NCI-H510A treated with DMSO at 0.1 percent for 48 hours (cell line): ENCODE data around the gene SEBOX.
A peak's percentile ranks its signal among the peaks of the same experiment; 100 is the strongest.

ENCODE experiments used
- DNase-seq: peaks from one replicate; lab custom pipeline; 2025; lab: John Stamatoyannopoulos, UW

SEBOX gene

DNA sequence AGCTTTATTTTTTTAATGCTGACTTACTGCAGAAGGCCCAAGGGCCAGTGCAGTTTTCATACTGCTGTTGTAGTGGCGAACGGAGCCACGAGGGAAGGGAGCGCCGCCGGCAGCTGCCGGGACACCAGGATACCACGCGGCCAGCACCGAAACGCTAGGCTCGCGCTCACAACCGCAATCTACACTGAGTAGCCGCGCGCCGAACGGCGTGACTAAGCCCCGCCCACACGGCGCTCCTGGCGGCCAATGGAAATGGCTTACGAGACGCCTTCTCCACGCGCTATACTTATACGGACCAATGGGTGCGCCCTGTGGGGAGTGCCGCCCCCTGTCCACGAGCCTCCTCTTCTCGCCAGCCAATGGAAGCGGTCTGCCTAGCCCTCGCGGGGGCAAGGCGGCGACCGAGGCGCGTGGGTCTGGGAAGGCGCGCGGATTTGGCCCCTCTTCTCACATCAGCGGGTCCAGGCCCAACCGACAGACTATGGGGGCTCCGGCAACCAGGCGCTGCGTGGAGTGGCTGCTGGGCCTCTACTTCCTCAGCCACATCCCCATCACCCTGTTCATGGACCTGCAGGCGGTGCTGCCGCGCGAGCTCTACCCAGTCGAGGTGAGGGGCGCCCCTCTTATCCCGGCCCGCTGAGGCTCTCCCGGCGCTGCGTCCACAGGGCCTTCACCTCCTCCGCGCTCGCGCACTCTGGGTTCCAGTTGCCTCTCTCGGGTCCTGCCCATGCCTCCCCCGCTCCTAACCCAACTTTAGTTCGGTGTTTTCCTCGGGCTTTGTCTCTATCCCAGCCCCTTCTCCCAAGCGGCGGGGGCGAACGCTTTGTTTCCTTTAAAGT is 46.0 kb downstream of the SEBOX start, which contains the start of gene TMEM97:
TMEM97 (plus strand) TSS at position 442 of the 839 bp plus-strand sequence; CDS start at position 482, 40 bp downstream.
- DNase-seq: peak; percentile 95

DNA sequence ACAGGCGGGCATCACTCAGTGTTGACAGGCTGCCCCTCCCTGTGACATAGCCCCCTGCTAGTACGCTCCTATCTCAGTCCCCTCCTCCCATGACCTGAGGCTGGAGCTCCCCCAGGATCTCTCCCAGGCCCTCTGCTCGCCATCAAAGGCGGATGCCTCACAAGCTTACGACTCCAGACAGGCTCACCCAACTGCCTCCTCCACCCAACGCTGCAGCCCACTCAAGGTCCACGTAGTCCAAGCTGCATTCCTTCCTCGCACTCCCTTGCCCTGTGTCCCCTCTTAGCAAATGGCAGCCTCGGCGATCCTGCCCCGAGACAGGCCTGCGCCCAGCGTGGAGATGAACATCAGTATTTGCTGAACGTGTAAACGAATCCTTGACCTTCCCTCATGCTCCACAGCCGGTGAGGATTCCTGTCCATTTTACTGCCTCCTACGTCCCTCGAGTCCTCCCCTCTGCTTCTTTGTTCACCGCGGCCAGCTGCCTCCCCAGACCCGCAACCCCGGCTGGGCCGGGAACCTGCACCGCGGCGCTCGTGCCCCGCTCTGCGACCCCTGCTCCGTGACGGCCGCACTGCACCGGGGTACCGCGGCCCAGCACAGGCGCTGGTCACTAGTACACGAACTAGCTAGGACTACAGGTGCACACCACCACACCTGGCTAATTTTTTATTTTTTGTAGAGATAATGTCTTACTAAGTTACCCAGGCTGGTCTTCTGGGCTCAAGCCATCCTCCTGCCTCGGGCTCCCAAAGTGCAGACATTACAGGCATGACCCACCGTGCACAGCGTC is 46.8 kb downstream of the SEBOX start:
- DNase-seq: no peak

DNA sequence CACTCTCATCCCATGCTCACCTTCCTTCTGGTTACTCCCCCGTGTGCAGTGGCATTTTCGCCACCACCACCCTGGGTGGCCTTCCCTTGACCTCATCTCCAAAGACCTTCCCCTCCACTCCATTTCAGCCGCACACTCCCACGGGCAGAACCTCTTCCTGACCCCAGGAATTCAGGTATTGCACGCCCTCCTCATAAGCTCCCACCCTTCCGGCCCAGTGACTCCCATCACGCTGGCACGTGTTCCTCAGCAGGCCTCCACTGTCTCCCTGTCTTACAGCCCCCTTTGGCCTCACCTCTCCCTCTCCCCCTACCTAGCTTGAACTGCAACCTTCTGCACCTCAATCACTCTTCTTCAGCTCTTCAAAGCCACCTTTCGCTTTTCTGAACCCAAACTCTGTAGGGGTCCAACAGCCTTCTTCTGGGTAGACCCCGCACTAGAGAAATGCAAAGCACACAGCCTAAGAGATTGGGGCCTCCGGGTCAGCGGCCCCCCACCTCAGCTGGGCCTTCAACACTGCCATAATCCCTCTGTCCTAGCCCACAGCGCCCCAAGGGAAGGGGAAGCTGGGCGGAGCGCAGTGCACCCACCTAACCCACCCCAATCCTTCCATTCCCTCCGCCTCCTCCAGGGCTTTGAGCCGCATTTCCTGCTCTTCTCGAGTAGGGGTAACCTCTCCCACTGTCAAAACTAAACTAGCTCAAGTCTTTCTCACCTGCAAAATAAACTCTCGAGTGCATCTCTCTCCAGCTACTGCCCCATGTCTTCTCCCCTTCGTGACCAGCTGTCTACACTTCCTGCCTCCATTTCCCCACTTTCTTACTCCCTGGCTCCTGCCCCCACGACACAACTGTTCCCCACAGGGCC is 47.7 kb downstream of the SEBOX start:
- DNase-seq: no peak

DNA sequence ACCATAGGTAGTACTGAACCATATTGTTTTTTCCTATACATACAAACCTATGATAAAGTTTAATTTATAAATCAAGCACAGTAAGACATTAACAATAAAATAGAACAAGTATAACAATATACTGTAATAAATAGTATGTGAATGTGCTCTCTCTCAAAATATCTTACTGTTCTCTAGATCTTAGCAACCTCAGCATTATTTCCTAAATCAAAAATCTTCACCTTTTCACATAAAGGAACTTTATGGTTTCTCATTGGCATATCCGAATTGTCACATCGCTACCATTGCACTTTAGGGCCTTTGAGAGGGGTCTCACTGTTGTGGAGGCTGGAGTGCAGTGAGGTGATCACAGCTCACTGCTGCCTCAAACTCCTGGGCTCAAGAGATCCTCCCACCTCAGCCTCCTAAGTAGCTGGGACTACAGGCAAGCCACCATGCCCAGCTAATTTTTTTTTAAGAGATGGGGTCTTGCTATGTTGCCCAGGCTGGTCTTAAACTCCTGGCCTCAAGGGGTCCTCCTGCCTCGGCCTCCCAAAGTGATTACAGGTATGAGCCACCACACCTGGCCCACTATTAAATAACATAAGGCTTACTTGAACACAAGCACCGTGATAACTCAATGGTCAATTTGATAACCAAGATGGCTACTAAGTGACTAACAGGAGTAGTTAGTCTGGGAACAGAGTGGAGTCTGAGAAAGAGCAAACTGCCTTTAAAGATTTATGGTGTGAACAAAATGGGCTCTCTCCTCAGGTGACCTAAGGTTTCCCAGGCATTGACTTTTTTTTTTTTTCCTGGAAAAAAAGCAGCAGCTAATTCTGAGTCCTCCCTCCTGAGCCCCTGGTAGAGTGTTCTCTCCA is 48.9 kb downstream of the SEBOX start:
- DNase-seq: no peak

DNA sequence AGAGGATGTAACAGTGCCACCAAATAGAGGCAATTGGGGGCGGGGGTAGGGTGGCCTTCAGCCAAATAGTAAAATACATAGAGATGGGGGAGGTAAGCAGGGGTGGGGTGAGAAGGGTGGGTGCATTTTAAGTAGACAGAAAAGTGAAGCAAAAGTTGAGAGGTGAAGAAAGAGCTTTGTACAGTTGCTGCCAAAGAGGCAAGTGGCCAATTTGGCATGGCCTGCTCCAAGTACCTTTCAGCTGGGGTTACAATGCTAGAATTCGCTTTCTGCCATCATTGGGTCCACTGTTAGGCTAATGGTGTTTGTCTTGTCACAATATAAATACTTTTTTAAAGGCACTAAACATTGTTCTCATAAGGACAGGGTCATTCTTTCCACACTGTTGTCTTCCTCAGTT is 51.2 kb downstream of the SEBOX start:
- DNase-seq: no peak
